Parathyroid adenoma (tissue), 2 donors: Measurements from ENCODE around the gene SUPT5H.

ENCODE experiments used
- H2AFZ ChIP-seq: fragments of 300-600 bp; sonication (generic); one replicate; pipeline ENCODE4 v1.7.0; 2017; ENCODE audit warnings: antibody characterized with exemption, mild to moderate bottlenecking
- H3K27ac ChIP-seq: fragments of 300-600 bp; sonication (generic); one replicate; pipeline ENCODE4 v1.7.0; 2017
- H3K27me3 ChIP-seq: fragments of 300-600 bp; sonication (generic); one replicate; pipeline ENCODE4 v1.7.0; 2017; ENCODE audit warnings: low read length; ENCODE audit not compliant: control insufficient read depth, insufficient read depth
- H3K36me3 ChIP-seq: fragments of 300-600 bp; sonication (generic); one replicate; pipeline ENCODE4 v1.7.0; 2017; ENCODE audit warnings: low read length; ENCODE audit not compliant: control insufficient read depth, insufficient read depth
- H3K4me1 ChIP-seq: fragments of 300-600 bp; sonication (generic); one replicate; pipeline ENCODE4 v1.7.0; 2017; ENCODE audit warnings: control low read depth
- H3K4me2 ChIP-seq: fragments of 300-600 bp; sonication (generic); one replicate; pipeline ENCODE4 v1.7.0; 2017; ENCODE audit warnings: low read length
- H3K4me3 ChIP-seq: fragments of 300-600 bp; sonication (generic); one replicate; pipeline ENCODE4 v1.7.0; 2017; ENCODE audit warnings: low read depth, low read length
- H3K79me2 ChIP-seq: fragments of 300-600 bp; sonication (generic); one replicate; pipeline ENCODE4 v1.7.0; 2017; ENCODE audit warnings: control low read depth
- H3K9ac ChIP-seq: fragments of 300-600 bp; sonication (generic); one replicate; pipeline ENCODE4 v1.7.0; 2017; ENCODE audit warnings: mild to moderate bottlenecking
- H3K9me3 ChIP-seq: fragments of 300-600 bp; sonication (generic); one replicate; pipeline ENCODE4 v1.7.0; 2017; ENCODE audit warnings: low read length; ENCODE audit not compliant: control insufficient read depth
- CTCF ChIP-seq: fragments of 300-600 bp; sonication (generic); IDR thresholded peaks from one replicate; pipeline ENCODE4 v1.7.0; 2017; ENCODE audit warnings: antibody characterized with exemption, mild to moderate bottlenecking
- donor health status: primary hyperparathyroidism.

SUPT5H gene

GRCh38 chr19:39420769-39421168 is 24.6 kb upstream of the SUPT5H start:
- Histone ChIP-seq H3K9me3 (no peaks in the 10 kb centered on the region), H3K9ac (no peak overlapping the region), H3K36me3 (no peaks in the 10 kb centered on the region), H3K4me3 (no peak overlapping the region), H3K79me2 (no peaks in the 10 kb centered on the region), H3K27ac (no peak overlapping the region), H3K27me3 (no peaks in the 10 kb centered on the region), H2AFZ (no peak overlapping the region), H3K4me1 (no peaks in the 10 kb centered on the region), H3K4me2 (no peak overlapping the region)
- TF ChIP-seq CTCF = no peak

- H3K4me3 ChIP-seq = no peak overlapping the region
- no peak overlapping the region for H3K27ac ChIP-seq
- H3K4me1 ChIP-seq = no peaks in the 10 kb centered on the region
- H3K9me3 ChIP-seq = no peaks in the 10 kb centered on the region
- H3K27me3 ChIP-seq = no peaks in the 10 kb centered on the region
- H3K79me2 ChIP-seq = no peaks in the 10 kb centered on the region
- no peaks in the 10 kb centered on the region for H3K36me3 ChIP-seq
- no peak overlapping the region for H2AFZ ChIP-seq
- TF ChIP-seq CTCF = no peak
- no peak overlapping the region for H3K4me2 ChIP-seq
- H3K9ac ChIP-seq = no peak overlapping the region
Observed at GRCh38 chr19:39422020-39422419, 23.4 kb upstream of the SUPT5H start.

GRCh38 chr19:39423258-39424086 is 21.9 kb upstream of the SUPT5H start:
- H3K4me1 ChIP-seq = no peaks in the 10 kb centered on the region
- no peaks in the 10 kb centered on the region for H3K27me3 ChIP-seq
- H3K4me3 ChIP-seq = no peak overlapping the region
- H3K27ac ChIP-seq = no peak overlapping the region
- H3K79me2 ChIP-seq = no peaks in the 10 kb centered on the region
- no peaks in the 10 kb centered on the region for H3K36me3 ChIP-seq
- TF ChIP-seq CTCF = no peak
- no peaks in the 10 kb centered on the region for H3K9me3 ChIP-seq
- H3K4me2 ChIP-seq = no peak overlapping the region
- no peak overlapping the region for H2AFZ ChIP-seq
- no peak overlapping the region for H3K9ac ChIP-seq

GRCh38 chr19:39424934-39425333 is 20.4 kb upstream of the SUPT5H start:
- H3K36me3 ChIP-seq = no peaks in the 10 kb centered on the region
- TF ChIP-seq CTCF = no peak

GRCh38 chr19:39425744-39426143 is 19.6 kb upstream of the SUPT5H start:
- Histone ChIP-seq H3K27me3 (no peaks in the 10 kb centered on the region), H3K36me3 (no peaks in the 10 kb centered on the region), H3K4me1 (no peaks in the 10 kb centered on the region), H3K9ac (no peak overlapping the region), H2AFZ (no peak overlapping the region), H3K79me2 (no peaks in the 10 kb centered on the region), H3K9me3 (no peaks in the 10 kb centered on the region), H3K4me3 (no peak overlapping the region), H3K4me2 (no peak overlapping the region), H3K27ac (no peak overlapping the region)
- TF ChIP-seq CTCF = no peak

More at GRCh38 chr19:39424934-39425333, 20.4 kb upstream of the SUPT5H start:
- Histone ChIP-seq H3K27ac (no peak overlapping the region), H2AFZ (no peak overlapping the region), H3K9ac (no peak overlapping the region), H3K27me3 (no peaks in the 10 kb centered on the region), H3K4me2 (no peak overlapping the region), H3K79me2 (no peaks in the 10 kb centered on the region), H3K4me1 (no peaks in the 10 kb centered on the region), H3K9me3 (no peaks in the 10 kb centered on the region), H3K4me3 (no peak overlapping the region)
